ENCODE measurements around the gene FUT3.

DNA sequence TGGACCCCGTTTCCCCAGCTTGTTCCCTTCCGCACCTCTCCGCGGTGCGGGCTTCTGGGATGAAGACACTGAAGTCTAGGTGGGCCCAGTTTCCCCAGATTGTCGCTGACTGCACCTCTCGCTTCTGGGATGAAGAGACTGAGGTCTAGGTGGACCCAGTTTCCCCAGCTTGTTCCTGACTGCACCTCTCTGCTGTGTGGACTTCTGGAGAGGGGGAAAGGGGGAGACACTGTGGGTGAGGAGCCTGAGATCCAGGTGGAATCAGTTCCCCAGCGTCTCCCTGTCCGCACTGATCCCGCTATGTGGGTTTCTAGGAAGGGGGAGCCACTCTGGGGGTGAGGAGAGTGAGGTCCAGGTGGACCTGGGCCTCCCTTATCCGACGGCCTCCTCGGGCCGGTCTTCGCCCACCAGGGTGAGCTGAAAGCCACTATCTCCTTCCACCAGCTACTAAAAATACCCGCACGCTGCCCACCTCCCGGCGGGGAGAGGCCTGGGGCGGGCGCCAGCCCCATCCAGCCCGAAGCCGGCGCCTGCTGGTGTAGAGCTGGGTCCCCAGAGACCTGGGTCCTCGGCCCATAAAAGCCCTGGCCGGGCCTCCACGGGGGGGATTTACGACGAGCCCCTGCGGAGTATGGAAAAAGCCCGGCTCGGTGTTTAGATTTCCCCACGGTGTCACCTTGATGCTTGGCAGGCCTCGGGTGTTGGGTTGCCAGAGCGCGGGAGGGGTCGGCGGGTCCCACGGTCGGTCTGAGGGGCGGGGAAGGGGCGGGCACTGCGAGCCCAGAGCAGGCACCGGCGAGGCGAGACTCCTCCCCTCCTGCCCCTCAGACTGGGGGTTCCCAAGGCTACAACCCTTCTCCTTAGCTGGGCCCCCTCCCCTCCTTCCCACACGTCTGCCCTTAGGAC lies 22.3 kb downstream of the FUT3 start:
- TF ChIP-seq, protein P1, sequence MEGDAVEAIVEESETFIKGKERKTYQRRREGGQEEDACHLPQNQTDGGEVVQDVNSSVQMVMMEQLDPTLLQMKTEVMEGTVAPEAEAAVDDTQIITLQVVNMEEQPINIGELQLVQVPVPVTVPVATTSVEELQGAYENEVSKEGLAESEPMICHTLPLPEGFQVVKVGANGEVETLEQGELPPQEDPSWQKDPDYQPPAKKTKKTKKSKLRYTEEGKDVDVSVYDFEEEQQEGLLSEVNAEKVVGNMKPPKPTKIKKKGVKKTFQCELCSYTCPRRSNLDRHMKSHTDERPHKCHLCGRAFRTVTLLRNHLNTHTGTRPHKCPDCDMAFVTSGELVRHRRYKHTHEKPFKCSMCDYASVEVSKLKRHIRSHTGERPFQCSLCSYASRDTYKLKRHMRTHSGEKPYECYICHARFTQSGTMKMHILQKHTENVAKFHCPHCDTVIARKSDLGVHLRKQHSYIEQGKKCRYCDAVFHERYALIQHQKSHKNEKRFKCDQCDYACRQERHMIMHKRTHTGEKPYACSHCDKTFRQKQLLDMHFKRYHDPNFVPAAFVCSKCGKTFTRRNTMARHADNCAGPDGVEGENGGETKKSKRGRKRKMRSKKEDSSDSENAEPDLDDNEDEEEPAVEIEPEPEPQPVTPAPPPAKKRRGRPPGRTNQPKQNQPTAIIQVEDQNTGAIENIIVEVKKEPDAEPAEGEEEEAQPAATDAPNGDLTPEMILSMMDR (IDR thresholded peaks at IDR 0.05; ENCODE audit: poor library complexity) = no peak
- TF ChIP-seq EZH2phosphoT487 (IDR thresholded peaks at IDR 0.05; ENCODE audit: low read depth, severe bottlenecking, unreplicated experiment) (no peak), EZH2 (IDR thresholded peaks at IDR 0.05; ENCODE audit: borderline replicate concordance) (no peak)
